Heart left ventricle (tissue), 13 donors: ENCODE measurements around the gene RUBCNL.

Source experiments
- CTCF ChIP-seq, 12 donors: fragments of 200-600 bp; sonication (generic) in 4 of 12; IDR thresholded peaks; one replicate each; pipeline versions ENCODE4 v1.5.0 to v1.8.0; 2018 to 2022; ENCODE audit warnings: antibody characterized with exemption in 12 of 12, mild to moderate bottlenecking in 5 of 12
- POLR2A ChIP-seq, 2 donors: fragments of 450-650 bp; IDR thresholded peaks; one replicate each; pipeline ENCODE4 v1.6.1; 2017; ENCODE audit warnings: antibody characterized with exemption in 2 of 2, mild to moderate bottlenecking in 2 of 2, moderate library complexity in 2 of 2
- donor health status: ischemic (EF 13 %, LVEDD 7.1; RV severe dilation, severe dysfunction).
- donor health status: DM: no; HTN: yes; CAD: no.
- donor health status: DM: no; HTN: no; CAD: no.
- donor health status: ischemic (EF 25% LVEDD 6.9; RV normal size, moderate dysfunction).
- donor health status: ischemic (EF 25% LVEDD 5.7; RV mildly dilated, moderate dysfunction).
- donor health status: ischemic (EF 35%, LVEDD 5.7; RV mildly dilated, moderate dysfunction).
- donor health status: nonischemic (EF 11% LVEDD 7.7; RV severe dilation, severe dysfunction).
- donor health status: DM: yes; HTN: yes; CAD: no.
- donor health status: PGD.
- donor health status: ischemic (EF 29% LVEDD 5.4; RV normal size, mild dysfunction).
- donor health status: nonischemic (EF 23%, LVEDD 6.1; RV moderate dilation, normal function).

GRCh38 chr13:46385946-46386345, 1.1 kb downstream of the RUBCNL start:
- TF ChIP-seq CTCF (IDR thresholded peaks at IDR 0.05) (no peak), POLR2A (IDR thresholded peaks at IDR 0.05) (no peak)
